WTC11 (cell line): ENCODE data around the gene FAM163A. TPM values are rescaled to one million over a fixed set of nuclear protein-coding genes. Genes with fewer than 3 reads are reported as not detected.

ENCODE experiments used
- ATAC-seq: fragments of 200-7000 bp; cut with Tn5 transposase; 2 replicates; pipeline ENCODE4 v1.10.0; 2021; ENCODE audit warnings: mild to moderate bottlenecking, moderate library complexity
- CTCF ChIA-PET: fragments of 300-600 bp; sonication (Branson Sonifier 250); formaldehyde crosslinking; loops from one replicate; lab custom pipeline; 2021; ENCODE audit warnings: antibody characterized with exemption; lab: Charles Lee
- POLR2A ChIA-PET: fragments of 350-600 bp; sonication (Branson Sonifier 250); formaldehyde crosslinking; loops from one replicate; lab custom pipeline; 2021; ENCODE audit warnings: antibody characterized with exemption; lab: Charles Lee
- DNase-seq: peaks from one replicate; pipeline ENCODE4 v3.0.0; 2021; ENCODE audit warnings: low spot score
- H3K27ac Mint-ChIP-seq: 2 replicates; pipeline ENCODE4 v1.8.0; 2021; ENCODE audit warnings: mixed read lengths
- H3K27me3 Mint-ChIP-seq: 2 replicates; pipeline ENCODE4 v1.8.0; 2021; ENCODE audit warnings: low read depth, mild to moderate bottlenecking, moderate library complexity, mixed read lengths
- H3K36me3 Mint-ChIP-seq: 2 replicates; pipeline ENCODE4 v1.8.0; 2021; ENCODE audit warnings: mixed read lengths
- H3K4me1 Mint-ChIP-seq: 2 replicates; pipeline ENCODE4 v1.8.0; 2022; ENCODE audit warnings: mixed read lengths
- H3K4me3 Mint-ChIP-seq: 2 replicates; pipeline ENCODE4 v1.8.0; 2021; ENCODE audit warnings: mild to moderate bottlenecking, moderate library complexity, mixed read lengths
- H3K9me3 Mint-ChIP-seq: 2 replicates; pipeline ENCODE4 v1.8.0; 2021; ENCODE audit warnings: mixed read lengths
- E2F1 ChIP-seq: sonication (generic); formaldehyde crosslinking; IDR thresholded peaks from 2 replicates; pipeline ENCODE4 v1.8.0; 2022; ENCODE audit warnings: mild to moderate bottlenecking, missing genetic modification reagents
- GRHL2 ChIP-seq: fragments of 250-450 bp; sonication (Bioruptor Pico); IDR thresholded peaks from 2 replicates; pipeline ENCODE4 v1.8.0; 2022; ENCODE audit warnings: mild to moderate bottlenecking, moderate library complexity; ENCODE audit not compliant: insufficient replicate concordance, severe bottlenecking
- MXD4 ChIP-seq: fragments of 250-450 bp; sonication (Bioruptor Pico); IDR thresholded peaks from 2 replicates; pipeline ENCODE4 v1.8.0; 2021; ENCODE audit warnings: mild to moderate bottlenecking, moderate library complexity, borderline replicate concordance
- NR2C2 ChIP-seq: sonication (generic); formaldehyde crosslinking; IDR thresholded peaks from 2 replicates; pipeline ENCODE4 v1.8.0; 2022; ENCODE audit warnings: mild to moderate bottlenecking, missing genetic modification reagents
- OVOL2 ChIP-seq: fragments of 250-450 bp; sonication (Bioruptor Pico); IDR thresholded peaks from 2 replicates; pipeline ENCODE4 v1.9.0; 2021; ENCODE audit warnings: mild to moderate bottlenecking, borderline replicate concordance
- RELA ChIP-seq: sonication (generic); formaldehyde crosslinking; IDR thresholded peaks from 2 replicates; pipeline ENCODE4 v1.8.1; 2022; ENCODE audit warnings: missing genetic modification reagents, mild to moderate bottlenecking, borderline replicate concordance
- RORB ChIP-seq: fragments of 250-450 bp; sonication (Bioruptor Pico); IDR thresholded peaks from 2 replicates; pipeline ENCODE4 v1.9.0; 2021; ENCODE audit warnings: mild to moderate bottlenecking
- SP1 ChIP-seq: sonication (generic); formaldehyde crosslinking; conservative IDR thresholded peaks from 2 replicates; pipeline ENCODE4 v1.8.1; 2022; ENCODE audit warnings: missing genetic modification reagents
- TCF7 ChIP-seq: sonication (generic); formaldehyde crosslinking; IDR thresholded peaks from 2 replicates; pipeline ENCODE4 v1.8.0; 2022; ENCODE audit warnings: mild to moderate bottlenecking, low read depth, missing genetic modification reagents, moderate library complexity
- TP53 ChIP-seq: sonication (generic); formaldehyde crosslinking; IDR thresholded peaks from 2 replicates; pipeline ENCODE4 v1.8.1; 2023; ENCODE audit warnings: mild to moderate bottlenecking, missing genetic modification reagents
- USF2 ChIP-seq: sonication (generic); formaldehyde crosslinking; IDR thresholded peaks from 2 replicates; pipeline ENCODE4 v1.8.1; 2023; ENCODE audit warnings: mild to moderate bottlenecking, missing genetic modification reagents, moderate library complexity
- ZBTB21 ChIP-seq: sonication (generic); formaldehyde crosslinking; IDR thresholded peaks from 2 replicates; pipeline ENCODE4 v1.8.1; 2023; ENCODE audit warnings: mild to moderate bottlenecking, missing genetic modification reagents, borderline replicate concordance
- ZNF232 ChIP-seq: sonication (generic); formaldehyde crosslinking; IDR thresholded peaks from 2 replicates; pipeline ENCODE4 v1.8.0; 2022; ENCODE audit warnings: mild to moderate bottlenecking, missing genetic modification reagents
- total RNA-seq: library from RNA; stranded (reverse); gene quantifications from 3 replicates; pipeline ENCODE4 v1.2.3, GENCODE V29; 2021
- TF ChIP-seq, protein P1 (sequence below): sonication (generic); formaldehyde crosslinking; conservative IDR thresholded peaks from 2 replicates; pipeline ENCODE4 v1.8.1; 2023; ENCODE audit warnings: mild to moderate bottlenecking, low read depth, missing genetic modification reagents, moderate library complexity
- TF ChIP-seq, protein P2 (sequence below): sonication (generic); formaldehyde crosslinking; IDR thresholded peaks from 2 replicates; pipeline ENCODE4 v1.8.0; 2023; ENCODE audit warnings: mild to moderate bottlenecking, missing genetic modification reagents
- TF ChIP-seq, protein P3 (sequence below): sonication (generic); formaldehyde crosslinking; IDR thresholded peaks from 2 replicates; pipeline ENCODE4 v1.8.1; 2022; ENCODE audit warnings: missing genetic modification reagents, borderline replicate concordance
- TF ChIP-seq, protein P4 (sequence below): fragments of 250-450 bp; sonication (Bioruptor Pico); conservative IDR thresholded peaks from 2 replicates; pipeline ENCODE4 v1.9.0; 2021; ENCODE audit warnings: mild to moderate bottlenecking
- TF ChIP-seq, protein P5 (sequence below): sonication (generic); formaldehyde crosslinking; IDR thresholded peaks from 2 replicates; pipeline ENCODE4 v1.8.1; 2023; ENCODE audit warnings: mild to moderate bottlenecking, missing genetic modification reagents, borderline replicate concordance

FAM163A gene
- total RNA-seq, 1 experiment from 2014 or later, result 0.07 TPM

DNA sequence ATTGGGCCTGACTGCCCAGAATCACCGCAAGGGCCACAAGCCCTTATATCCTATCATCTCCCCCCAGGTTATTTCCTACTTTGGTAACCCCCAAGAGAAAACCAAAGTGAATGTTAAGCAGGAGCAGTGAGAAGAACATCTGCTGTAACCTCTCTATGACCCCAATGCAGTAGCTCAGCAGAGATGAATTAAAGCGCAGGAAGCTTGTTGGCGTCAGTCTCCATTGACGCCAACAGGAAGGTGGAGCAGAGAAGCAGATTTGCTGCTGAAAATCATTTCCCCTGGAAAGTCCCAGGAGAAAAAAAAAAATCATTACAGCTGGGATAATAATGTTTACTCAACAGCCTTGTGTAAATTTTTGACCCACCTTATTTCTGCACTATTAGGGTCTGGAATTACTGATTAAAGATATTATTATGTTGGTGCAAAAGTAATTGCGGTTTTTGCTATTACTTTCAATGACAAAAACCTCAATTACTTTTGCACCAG lies 33.2 kb upstream of the FAM163A start:
- no peak overlapping the region for H3K4me3 Mint-ChIP-seq
- POLR2A ChIA-PET, result no interaction called here
- CTCF ChIA-PET, result interaction anchor here (0.6 to 14.4 kb wide), 2 partner anchors 102 to 346 kb away, joined by 3 to 914 read pairs; no protein-coding TSS in a partner anchor
- H3K4me1 Mint-ChIP-seq, result no peaks in the 10 kb centered on the region
- H3K36me3 Mint-ChIP-seq, result peaks cover 14% of the 10 kb centered on the region
- TF ChIP-seq, protein P1, sequence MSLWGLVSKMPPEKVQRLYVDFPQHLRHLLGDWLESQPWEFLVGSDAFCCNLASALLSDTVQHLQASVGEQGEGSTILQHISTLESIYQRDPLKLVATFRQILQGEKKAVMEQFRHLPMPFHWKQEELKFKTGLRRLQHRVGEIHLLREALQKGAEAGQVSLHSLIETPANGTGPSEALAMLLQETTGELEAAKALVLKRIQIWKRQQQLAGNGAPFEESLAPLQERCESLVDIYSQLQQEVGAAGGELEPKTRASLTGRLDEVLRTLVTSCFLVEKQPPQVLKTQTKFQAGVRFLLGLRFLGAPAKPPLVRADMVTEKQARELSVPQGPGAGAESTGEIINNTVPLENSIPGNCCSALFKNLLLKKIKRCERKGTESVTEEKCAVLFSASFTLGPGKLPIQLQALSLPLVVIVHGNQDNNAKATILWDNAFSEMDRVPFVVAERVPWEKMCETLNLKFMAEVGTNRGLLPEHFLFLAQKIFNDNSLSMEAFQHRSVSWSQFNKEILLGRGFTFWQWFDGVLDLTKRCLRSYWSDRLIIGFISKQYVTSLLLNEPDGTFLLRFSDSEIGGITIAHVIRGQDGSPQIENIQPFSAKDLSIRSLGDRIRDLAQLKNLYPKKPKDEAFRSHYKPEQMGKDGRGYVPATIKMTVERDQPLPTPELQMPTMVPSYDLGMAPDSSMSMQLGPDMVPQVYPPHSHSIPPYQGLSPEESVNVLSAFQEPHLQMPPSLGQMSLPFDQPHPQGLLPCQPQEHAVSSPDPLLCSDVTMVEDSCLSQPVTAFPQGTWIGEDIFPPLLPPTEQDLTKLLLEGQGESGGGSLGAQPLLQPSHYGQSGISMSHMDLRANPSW (CRISPR knock-in tag), result no peak
- no peak for TF ChIP-seq USF2 (CRISPR knock-in tag)
- no peak for TF ChIP-seq RORB (CRISPR knock-in tag)
- no peak for TF ChIP-seq TP53 (CRISPR knock-in tag)
- TF ChIP-seq ZNF232, result no peak
- TF ChIP-seq GRHL2 (CRISPR knock-in tag), result no peak
- TF ChIP-seq RELA (CRISPR knock-in tag), result no peak
- no peak for TF ChIP-seq NR2C2
- no peak for TF ChIP-seq MXD4 (CRISPR knock-in tag)
- TF ChIP-seq, protein P2, sequence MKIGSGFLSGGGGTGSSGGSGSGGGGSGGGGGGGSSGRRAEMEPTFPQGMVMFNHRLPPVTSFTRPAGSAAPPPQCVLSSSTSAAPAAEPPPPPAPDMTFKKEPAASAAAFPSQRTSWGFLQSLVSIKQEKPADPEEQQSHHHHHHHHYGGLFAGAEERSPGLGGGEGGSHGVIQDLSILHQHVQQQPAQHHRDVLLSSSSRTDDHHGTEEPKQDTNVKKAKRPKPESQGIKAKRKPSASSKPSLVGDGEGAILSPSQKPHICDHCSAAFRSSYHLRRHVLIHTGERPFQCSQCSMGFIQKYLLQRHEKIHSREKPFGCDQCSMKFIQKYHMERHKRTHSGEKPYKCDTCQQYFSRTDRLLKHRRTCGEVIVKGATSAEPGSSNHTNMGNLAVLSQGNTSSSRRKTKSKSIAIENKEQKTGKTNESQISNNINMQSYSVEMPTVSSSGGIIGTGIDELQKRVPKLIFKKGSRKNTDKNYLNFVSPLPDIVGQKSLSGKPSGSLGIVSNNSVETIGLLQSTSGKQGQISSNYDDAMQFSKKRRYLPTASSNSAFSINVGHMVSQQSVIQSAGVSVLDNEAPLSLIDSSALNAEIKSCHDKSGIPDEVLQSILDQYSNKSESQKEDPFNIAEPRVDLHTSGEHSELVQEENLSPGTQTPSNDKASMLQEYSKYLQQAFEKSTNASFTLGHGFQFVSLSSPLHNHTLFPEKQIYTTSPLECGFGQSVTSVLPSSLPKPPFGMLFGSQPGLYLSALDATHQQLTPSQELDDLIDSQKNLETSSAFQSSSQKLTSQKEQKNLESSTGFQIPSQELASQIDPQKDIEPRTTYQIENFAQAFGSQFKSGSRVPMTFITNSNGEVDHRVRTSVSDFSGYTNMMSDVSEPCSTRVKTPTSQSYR, result no peak
- no peak for TF ChIP-seq OVOL2 (CRISPR knock-in tag)
- TF ChIP-seq, protein P3, sequence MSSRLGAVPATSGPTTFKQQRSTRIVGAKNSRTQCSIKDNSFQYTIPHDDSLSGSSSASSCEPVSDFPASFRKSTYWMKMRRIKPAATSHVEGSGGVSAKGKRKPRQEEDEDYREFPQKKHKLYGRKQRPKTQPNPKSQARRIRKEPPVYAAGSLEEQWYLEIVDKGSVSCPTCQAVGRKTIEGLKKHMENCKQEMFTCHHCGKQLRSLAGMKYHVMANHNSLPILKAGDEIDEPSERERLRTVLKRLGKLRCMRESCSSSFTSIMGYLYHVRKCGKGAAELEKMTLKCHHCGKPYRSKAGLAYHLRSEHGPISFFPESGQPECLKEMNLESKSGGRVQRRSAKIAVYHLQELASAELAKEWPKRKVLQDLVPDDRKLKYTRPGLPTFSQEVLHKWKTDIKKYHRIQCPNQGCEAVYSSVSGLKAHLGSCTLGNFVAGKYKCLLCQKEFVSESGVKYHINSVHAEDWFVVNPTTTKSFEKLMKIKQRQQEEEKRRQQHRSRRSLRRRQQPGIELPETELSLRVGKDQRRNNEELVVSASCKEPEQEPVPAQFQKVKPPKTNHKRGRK, result no peak
- no peak for TF ChIP-seq ZBTB21 (CRISPR knock-in tag)
- TF ChIP-seq, protein P4, sequence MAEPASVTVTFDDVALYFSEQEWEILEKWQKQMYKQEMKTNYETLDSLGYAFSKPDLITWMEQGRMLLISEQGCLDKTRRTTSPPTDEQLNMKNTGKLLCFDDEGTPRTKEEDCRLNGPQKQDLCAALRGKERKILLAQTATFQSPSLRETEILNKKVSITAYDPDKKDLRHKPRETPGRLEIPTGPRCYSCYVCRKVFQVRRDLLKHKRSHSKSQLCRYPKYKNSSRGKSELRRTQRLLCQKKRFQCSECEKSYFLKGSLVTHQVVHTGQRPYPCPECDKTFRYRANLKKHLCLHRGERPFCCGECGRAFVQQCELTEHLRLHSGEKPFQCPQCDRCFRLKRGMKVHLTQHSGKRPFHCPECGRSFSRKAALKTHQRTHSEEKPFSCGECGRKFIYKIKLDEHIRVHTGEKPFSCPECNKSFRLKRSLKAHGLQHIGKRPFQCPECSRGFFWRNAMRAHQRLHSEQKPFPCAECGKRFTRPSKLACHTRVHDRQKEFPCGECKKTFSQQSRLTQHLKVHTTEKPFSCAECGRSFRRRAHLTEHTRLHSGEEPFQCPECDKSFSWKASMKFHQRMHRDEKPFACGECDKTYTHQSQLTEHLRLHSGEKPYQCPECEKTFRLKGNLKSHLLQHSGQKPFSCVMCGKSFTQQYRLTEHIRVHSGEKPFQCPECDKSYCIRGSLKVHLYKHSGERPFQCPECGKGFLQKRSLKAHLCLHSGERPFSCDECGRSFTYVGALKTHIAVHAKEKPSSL, result no peak
- TF ChIP-seq, protein P5, sequence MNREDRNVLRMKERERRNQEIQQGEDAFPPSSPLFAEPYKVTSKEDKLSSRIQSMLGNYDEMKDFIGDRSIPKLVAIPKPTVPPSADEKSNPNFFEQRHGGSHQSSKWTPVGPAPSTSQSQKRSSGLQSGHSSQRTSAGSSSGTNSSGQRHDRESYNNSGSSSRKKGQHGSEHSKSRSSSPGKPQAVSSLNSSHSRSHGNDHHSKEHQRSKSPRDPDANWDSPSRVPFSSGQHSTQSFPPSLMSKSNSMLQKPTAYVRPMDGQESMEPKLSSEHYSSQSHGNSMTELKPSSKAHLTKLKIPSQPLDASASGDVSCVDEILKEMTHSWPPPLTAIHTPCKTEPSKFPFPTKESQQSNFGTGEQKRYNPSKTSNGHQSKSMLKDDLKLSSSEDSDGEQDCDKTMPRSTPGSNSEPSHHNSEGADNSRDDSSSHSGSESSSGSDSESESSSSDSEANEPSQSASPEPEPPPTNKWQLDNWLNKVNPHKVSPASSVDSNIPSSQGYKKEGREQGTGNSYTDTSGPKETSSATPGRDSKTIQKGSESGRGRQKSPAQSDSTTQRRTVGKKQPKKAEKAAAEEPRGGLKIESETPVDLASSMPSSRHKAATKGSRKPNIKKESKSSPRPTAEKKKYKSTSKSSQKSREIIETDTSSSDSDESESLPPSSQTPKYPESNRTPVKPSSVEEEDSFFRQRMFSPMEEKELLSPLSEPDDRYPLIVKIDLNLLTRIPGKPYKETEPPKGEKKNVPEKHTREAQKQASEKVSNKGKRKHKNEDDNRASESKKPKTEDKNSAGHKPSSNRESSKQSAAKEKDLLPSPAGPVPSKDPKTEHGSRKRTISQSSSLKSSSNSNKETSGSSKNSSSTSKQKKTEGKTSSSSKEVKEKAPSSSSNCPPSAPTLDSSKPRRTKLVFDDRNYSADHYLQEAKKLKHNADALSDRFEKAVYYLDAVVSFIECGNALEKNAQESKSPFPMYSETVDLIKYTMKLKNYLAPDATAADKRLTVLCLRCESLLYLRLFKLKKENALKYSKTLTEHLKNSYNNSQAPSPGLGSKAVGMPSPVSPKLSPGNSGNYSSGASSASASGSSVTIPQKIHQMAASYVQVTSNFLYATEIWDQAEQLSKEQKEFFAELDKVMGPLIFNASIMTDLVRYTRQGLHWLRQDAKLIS (CRISPR knock-in tag), result no peak
- no peak for TF ChIP-seq E2F1 (CRISPR knock-in tag)
- no peak for TF ChIP-seq TCF7 (CRISPR knock-in tag)
- no peak for TF ChIP-seq SP1 (CRISPR knock-in tag)
- DNase-seq (no peak), ATAC-seq (no peak)
- H3K9me3 Mint-ChIP-seq, result peaks cover 19% of the 10 kb centered on the region
- peaks cover 1% of the 10 kb centered on the region; the same call in 1 of the 2 replicates for H3K27me3 Mint-ChIP-seq
- H3K27ac Mint-ChIP-seq, result no peak overlapping the region
